Small intestine (tissue), 7 donors: ENCODE results near the gene SFT2D3. TPM values are rescaled to one million over a fixed set of nuclear protein-coding genes. Genes with fewer than 3 reads are reported as not detected.

Experiments
- DNase-seq, 2 donors: peaks; one replicate each; pipeline versions ENCODE4 v3.0.0 to v3.0.0-alpha.2; 2013
- FAIRE-seq: peaks from 2 replicates; lab custom pipeline; 2012; peaks lifted over from hg19 to GRCh38; lab: Jason Lieb, UNC
- H3K27ac ChIP-seq, 3 donors: one replicate each; pipeline ENCODE4 v1.5.1; 2013; ENCODE audit warnings: low read length in 2 of 3, mild to moderate bottlenecking in 2 of 3, control low read depth in 1 of 3, inconsistent platforms in 1 of 3, low read depth in 1 of 3, moderate library complexity in 1 of 3
- H3K27me3 ChIP-seq, 3 donors: one replicate each; pipeline ENCODE4 v1.6.1; 2013; ENCODE audit warnings: low read length in 3 of 3, inconsistent platforms in 1 of 3; ENCODE audit not compliant: control insufficient read depth in 3 of 3, insufficient read depth in 3 of 3
- H3K36me3 ChIP-seq, 3 donors: one replicate each; pipeline ENCODE4 v1.6.1; 2013; ENCODE audit warnings: low read length in 3 of 3, inconsistent platforms in 1 of 3, low read depth in 1 of 3, mild to moderate bottlenecking in 1 of 3, moderate library complexity in 1 of 3; ENCODE audit not compliant: control insufficient read depth in 3 of 3, insufficient read depth in 2 of 3
- H3K4me1 ChIP-seq, 3 donors: one replicate each; pipeline ENCODE4 v1.6.1; 2013; ENCODE audit warnings: low read length in 2 of 3, inconsistent platforms in 1 of 3, low read depth in 1 of 3, mild to moderate bottlenecking in 1 of 3, moderate library complexity in 1 of 3; ENCODE audit not compliant: control insufficient read depth in 3 of 3, insufficient read depth in 2 of 3
- H3K4me3 ChIP-seq, 3 donors: one replicate each; pipeline ENCODE4 v1.5.1; 2013; ENCODE audit warnings: low read length in 3 of 3, control low read depth in 1 of 3, inconsistent platforms in 1 of 3, low read depth in 1 of 3, mild to moderate bottlenecking in 1 of 3, moderate library complexity in 1 of 3
- H3K9me3 ChIP-seq, 2 donors: one replicate each; pipeline ENCODE4 v1.6.1; 2013; ENCODE audit warnings: low read depth in 1 of 2, low read length in 1 of 2; ENCODE audit not compliant: control insufficient read depth in 2 of 2, insufficient read depth in 1 of 2
- WGBS, 3 donors: extraction: QIAGEN DNeasy Blood & Tissue Kit; methylation state at CpG; one replicate each; pipeline ENCODE4 v1.1.7; 2013; 5-methylcytosine and 5-hydroxymethylcytosine counted together
- polyA plus RNA-seq, 4 donors: library from polyadenylated mRNA; stranded (reverse) in 3 of 4; unstranded in 1 of 4; fragments of 200-250 nt in 3 of 4; fragments of 120-200 nt in 1 of 4; gene quantifications; one replicate each; pipeline versions ENCODE4 v1.2.1 to v1.2.3, GENCODE V29; 2013
- donor health status: healthy with polysubstance abuse.
- donor health status: control.
- donor health status: control.
- donor health status: Bipolar disorder and iron deficiency.
- donor health status: healthy.

The SFT2D3 gene
- polyA plus RNA-seq, 4 donors = 3.8 to 7.4 (median 4.7) TPM; not detected in 1

DNA sequence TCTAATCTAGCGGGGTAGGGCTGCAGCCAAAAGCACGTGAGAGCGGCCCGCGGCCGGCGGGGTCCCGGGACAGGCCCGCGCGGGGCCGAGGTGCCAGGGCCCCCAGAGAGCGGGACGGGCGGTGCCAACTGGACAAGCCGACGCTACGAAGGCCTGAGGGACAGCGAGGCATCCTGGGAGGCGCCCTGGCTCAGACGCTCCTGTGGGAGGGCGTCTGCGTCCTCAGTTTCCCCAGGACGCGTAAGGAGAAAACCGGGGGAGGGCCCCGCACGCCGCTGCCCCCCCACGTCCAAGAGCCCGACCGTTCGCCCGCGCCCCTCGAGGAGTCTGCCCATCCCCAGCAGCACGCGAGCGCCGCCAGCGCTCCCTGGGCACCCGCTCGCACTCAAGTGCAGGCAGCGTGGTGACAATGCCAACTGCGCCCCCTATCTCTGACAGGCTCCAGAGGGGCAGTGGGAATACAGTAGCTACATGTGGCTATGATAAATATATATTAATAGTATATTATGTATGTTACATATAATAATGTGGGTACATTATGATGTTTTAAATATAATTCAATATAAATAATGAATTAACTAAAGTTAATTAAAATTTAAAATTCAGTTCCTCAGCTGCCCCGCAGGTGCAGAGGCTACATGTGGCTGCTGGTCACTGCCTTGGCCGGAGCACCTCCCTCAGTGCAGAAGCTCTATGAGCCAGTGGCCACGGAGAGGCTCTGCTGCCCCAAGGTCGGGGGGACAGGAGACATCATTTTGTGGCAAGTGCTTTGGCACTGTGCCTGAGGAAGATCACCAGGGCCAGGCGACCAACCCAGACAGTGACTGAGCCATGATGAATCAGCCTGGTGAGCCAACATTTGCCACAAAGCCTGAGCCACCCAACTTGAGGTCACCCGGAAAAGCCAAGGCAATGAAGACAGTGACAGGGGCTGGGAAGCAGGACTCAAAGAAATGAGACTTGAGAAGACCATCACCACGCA, 5.5 kb upstream of the SFT2D3 start:
- Histone ChIP-seq H3K9me3 (peaks cover 0 to 5% of the 10 kb centered on the region in 2 donors), H3K4me1 (peaks cover 0 to 8% (median 0%) of the 10 kb centered on the region in 3 donors), H3K27ac (no peak overlapping the region), H3K36me3 (peaks cover 0 to 2% (median 0%) of the 10 kb centered on the region in 3 donors), H3K4me3 (no peak overlapping the region), H3K27me3 (peaks cover 0 to 7% (median 0%) of the 10 kb centered on the region in 3 donors)
- FAIRE-seq (no peak), DNase-seq (peak; percentile 54 to 69)
- 31 to 43% (median 41%) methylated on average over 46 to 52 of the region's 52 CpGs for WGBS, 3 donors

DNA sequence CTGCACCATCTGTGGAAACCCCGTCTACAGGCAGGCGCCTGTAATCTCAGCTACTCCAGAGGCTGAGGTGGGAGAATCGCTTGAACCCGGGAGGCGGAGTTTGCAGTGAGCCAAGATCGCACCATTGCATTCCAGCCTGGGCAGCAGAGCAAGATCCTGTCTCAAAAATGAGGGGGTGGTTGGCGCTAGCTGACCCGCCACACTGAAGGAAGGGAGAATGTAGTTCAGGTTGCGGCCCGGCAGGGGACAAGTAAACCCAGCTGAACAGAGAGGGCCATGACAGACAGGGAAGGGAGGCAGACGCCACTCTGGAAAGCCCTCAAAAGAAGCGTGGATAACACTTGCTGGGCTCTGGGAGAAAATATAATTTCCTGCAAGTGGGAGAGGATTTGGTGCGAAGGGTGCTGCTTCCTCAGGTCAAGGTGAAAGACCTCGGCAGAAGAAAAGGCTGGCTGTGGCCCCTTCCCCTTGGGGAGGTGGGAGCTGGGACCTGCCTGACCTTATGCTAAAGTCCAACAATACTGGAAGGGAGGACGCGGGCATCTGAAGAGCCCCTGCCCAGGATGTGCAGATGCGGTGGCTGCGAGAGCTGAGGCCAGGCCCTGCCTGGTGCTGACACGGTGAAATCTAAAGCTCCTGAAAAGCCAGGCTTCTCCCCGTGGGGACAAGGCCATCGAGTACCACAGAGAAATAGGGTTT, 3.7 kb upstream of the SFT2D3 start:
- Histone ChIP-seq H3K27me3 (peaks cover 0 to 7% (median 0%) of the 10 kb centered on the region in 3 donors), H3K4me3 (no peak overlapping the region), H3K27ac (no peak overlapping the region), H3K36me3 (peaks cover 0 to 2% (median 0%) of the 10 kb centered on the region in 3 donors), H3K9me3 (no peaks in the 10 kb centered on the region), H3K4me1 (peaks cover 0 to 11% (median under 1%) of the 10 kb centered on the region in 3 donors)
- no peak for DNase-seq
- FAIRE-seq = no peak
- 95 to 98% (median 97%) methylated on average over 21 of the region's 21 CpGs for WGBS, 3 donors

GRCh38 chr2:127698553-127699355, 2.5 kb upstream of the SFT2D3 start:
- 92 to 96% (median 95%) methylated on average over 27 of the region's 27 CpGs for WGBS, 3 donors
- no peak for DNase-seq
- H3K27me3 ChIP-seq = peaks cover 0 to 7% (median 0%) of the 10 kb centered on the region in 3 donors

DNA sequence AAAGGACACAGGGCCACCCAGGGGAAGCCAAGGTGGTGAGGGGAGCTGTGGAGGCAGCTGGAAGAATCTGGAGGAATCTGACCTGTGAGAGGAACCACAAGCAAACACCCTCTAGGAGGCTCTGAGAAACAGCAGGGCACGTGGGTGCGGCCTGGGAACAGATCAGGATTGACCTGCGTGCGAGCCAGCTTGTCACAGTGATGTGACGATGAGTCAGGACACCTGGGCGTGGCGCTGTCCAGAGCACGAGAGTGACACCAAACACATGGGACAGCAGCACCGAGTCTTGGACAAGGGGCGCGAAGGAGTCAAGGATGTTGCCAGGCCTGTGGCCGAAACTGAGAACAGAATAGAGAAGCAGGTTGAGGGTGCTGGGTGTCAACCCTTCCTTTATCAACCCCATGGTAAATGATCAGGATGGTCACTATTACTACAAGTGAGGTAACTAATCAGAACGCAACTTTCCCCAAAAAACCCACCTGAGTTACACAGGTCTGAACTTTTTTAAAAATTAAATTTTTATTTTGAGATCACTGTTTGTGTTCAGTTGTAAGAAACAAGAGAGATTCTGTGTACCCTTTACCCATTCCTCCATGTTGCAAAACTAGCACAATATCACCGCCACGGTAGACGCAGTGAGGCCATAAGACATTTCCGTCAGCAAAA, 637 bp upstream of the SFT2D3 start:
- no peak for FAIRE-seq
- Histone ChIP-seq H3K9me3 (no peaks in the 10 kb centered on the region), H3K27me3 (peaks cover 0 to 2% (median 0%) of the 10 kb centered on the region in 3 donors), H3K27ac (peak overlapping the region; percentile 96 to 100 (median 98)), H3K36me3 (peaks cover 0 to 13% (median under 1%) of the 10 kb centered on the region in 3 donors), H3K4me3 (peak overlapping the region; percentile 55 to 92 (median 74)), H3K4me1 (peaks cover 2 to 20% (median 5%) of the 10 kb centered on the region in 3 donors)
- WGBS, 3 donors = 28 to 45% (median 34%) methylated on average over 17 of the region's 17 CpGs
- DNase-seq = peak; percentile 91 to 92

More at GRCh38 chr2:127698553-127699355, 2.5 kb upstream of the SFT2D3 start:
- FAIRE-seq = no peak
- Histone ChIP-seq H3K36me3 (peaks cover 0 to 8% (median 0%) of the 10 kb centered on the region in 3 donors), H3K4me1 (peaks cover 2 to 20% (median 5%) of the 10 kb centered on the region in 3 donors), H3K9me3 (no peaks in the 10 kb centered on the region), H3K4me3 (no peak overlapping the region), H3K27ac (no peak overlapping the region)

GRCh38 chr2:127701651-127702394, 526 bp downstream of the SFT2D3 start:
- 0 to 1% (median 0%) methylated on average over 68 to 108 of the region's 108 CpGs for WGBS, 3 donors
- DNase-seq (peak; percentile 83 to 94), FAIRE-seq (no peak)
- H3K36me3 ChIP-seq = peaks cover 0 to 23% (median 3%) of the 10 kb centered on the region in 3 donors
- H3K4me1 ChIP-seq = peaks cover 2 to 20% (median 5%) of the 10 kb centered on the region in 3 donors
- H3K4me3 ChIP-seq = peak overlapping the region; percentile 55 to 92 (median 74)
- H3K9me3 ChIP-seq = no peaks in the 10 kb centered on the region
- peak overlapping the region; percentile 96 to 100 (median 98) for H3K27ac ChIP-seq
- H3K27me3 ChIP-seq = no peaks in the 10 kb centered on the region

GRCh38 chr2:127702395-127703009, 1.2 kb downstream of the SFT2D3 start:
- Histone ChIP-seq H3K27ac (peak overlapping the region; percentile 82 to 100 (median 98)), H3K9me3 (no peaks in the 10 kb centered on the region), H3K36me3 (peaks cover 0 to 26% (median 5%) of the 10 kb centered on the region in 3 donors), H3K27me3 (no peaks in the 10 kb centered on the region), H3K4me3 (peak overlapping the region; percentile 41 to 92 (median 74)), H3K4me1 (peaks cover 2 to 20% (median 5%) of the 10 kb centered on the region in 3 donors)
- WGBS, 3 donors = 54 to 63% (median 60%) methylated on average over 19 of the region's 19 CpGs
- DNase-seq (no peak), FAIRE-seq (no peak)
